ENCODE data around the gene APPL1. TPM values are rescaled to one million over a fixed set of nuclear protein-coding genes. Genes with fewer than 3 reads are reported as not detected.

Gene APPL1
- total and polyA plus RNA-seq, 9 of the 15 experiments (the other 6 are each of a cell fraction or from before 2014, with no cell fraction given), result 2.8 to 12.3 (median 7.1) TPM

DNA sequence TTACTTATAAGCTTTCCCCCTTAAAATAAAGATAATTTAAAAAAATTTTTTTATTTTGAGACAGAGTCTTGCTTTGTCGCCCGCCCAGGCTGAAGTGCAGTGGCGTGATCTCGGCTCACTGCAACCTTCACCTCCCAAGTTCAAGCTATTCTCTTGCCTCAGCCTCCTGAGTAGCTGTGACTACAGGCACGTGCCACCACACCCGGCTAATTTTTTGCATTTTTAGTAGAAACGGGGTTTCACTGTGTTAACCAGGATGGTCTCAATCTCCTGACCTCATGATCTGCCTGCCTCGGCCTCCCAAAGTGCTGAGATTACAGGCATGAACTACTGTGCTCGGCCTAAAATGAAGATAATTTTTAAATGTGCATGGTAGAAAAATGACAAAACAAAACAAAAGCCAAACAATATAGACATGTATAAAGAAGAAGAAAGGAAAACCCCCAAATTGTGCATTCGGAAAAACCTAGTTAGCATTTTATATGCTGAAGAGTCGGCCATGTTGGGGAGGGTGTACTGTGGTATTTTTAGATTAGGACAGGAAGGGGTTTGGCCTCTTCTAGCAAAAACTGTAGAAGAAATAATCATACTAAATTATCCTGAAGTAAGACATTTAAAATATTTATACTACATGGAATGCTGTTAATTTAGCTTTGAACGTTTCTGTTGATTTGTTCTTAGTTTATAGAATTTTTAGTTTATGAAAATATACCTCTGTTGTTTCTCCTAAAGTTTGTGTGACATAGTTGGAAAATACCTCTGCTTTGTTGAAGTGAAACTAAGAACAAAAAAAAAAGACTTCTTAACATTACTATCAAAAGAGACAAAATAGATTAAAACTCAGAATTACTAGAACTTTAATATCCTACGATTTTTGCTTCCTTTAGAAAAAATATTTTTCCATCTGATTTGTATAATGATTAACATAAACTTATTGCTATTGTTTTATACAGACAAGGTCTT, 7.4 kb downstream of the APPL1 start:
- H3K9me1 ChIP-seq (ENCODE audit: control insufficient read depth, insufficient read depth, low read length), result no peaks in the 10 kb centered on the region
- peaks cover 2% of the 10 kb centered on the region; the same call in 1 of the 3 replicates for H3K79me2 ChIP-seq (ENCODE audit: control insufficient read depth, insufficient read depth, low read length)
- POLR2A ChIA-PET, result interaction anchor here (1.0 to 1.5 kb wide), 2 partner anchors 12 to 38 kb away, joined by 3 read pairs; no protein-coding TSS in a partner anchor
- no peak for ATAC-seq
- in situ Hi-C loops (cut with MboI), result no loop called here
- TF ChIP-seq, protein P1, sequence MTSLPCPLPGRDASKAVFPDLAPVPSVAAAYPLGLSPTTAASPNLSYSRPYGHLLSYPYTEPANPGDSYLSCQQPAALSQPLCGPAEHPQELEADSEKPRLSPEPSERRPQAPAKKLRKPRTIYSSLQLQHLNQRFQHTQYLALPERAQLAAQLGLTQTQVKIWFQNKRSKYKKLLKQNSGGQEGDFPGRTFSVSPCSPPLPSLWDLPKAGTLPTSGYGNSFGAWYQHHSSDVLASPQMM (CRISPR knock-in tag; IDR thresholded peaks at IDR 0.05), result no peak
- TF ChIP-seq YY1 (IDR thresholded peaks at IDR 0.05; ENCODE audit: borderline replicate concordance in 1 of 3, control insufficient read depth in 1 of 3, extremely low read depth in 1 of 3, insufficient read depth in 3 of 3, insufficient read length in 1 of 3, insufficient replicate concordance in 2 of 3, low read depth in 1 of 3, low read length in 2 of 3), result peak in 1 of 3 experiments; percentile 49
- no peak for FAIRE-seq
- no TSS peak for BruUV-seq (replicated peaks)
- no peak overlapping the region for H2AFZ ChIP-seq (ENCODE audit: low read depth, low read length)
- peaks cover 8% of the 10 kb centered on the region; the same call in 2 of the 3 replicates for H3K36me3 ChIP-seq (ENCODE audit: control insufficient read depth, insufficient read depth, low read length)
- intact Hi-C loops (cut with micrococcal nuclease), result no loop called here
- no peaks in the 10 kb centered on the region; the same call in 1 of the 2 replicates for H3K9me3 ChIP-seq (replicated peaks; ENCODE audit: control insufficient read depth, insufficient read depth, low read depth, low read length)
- WGBS (ENCODE audit: insufficient coverage, low coverage, missing lambda C conversion rate), result 75% methylated on average over 12 of the region's 13 CpGs
- H3K27me3 ChIP-seq (ENCODE audit: control insufficient read depth in 2 of 2, insufficient read depth in 2 of 2, low read length in 2 of 2), result no peaks in the 10 kb centered on the region
- no peak overlapping the region for H3K4me2 ChIP-seq (ENCODE audit: insufficient read depth, low read length)
- H3K27ac ChIP-seq (ENCODE audit: extremely low read depth, low read depth, low read length), result no peak overlapping the region
- H3K4me1 ChIP-seq (replicated peaks in 1 of 2; ENCODE audit: control insufficient read depth in 2 of 2, insufficient read depth in 2 of 2, low read length in 2 of 2), result no peaks in the 10 kb centered on the region
- H3K9ac ChIP-seq (ENCODE audit: insufficient read depth in 1 of 2, low read depth in 2 of 2, low read length in 2 of 2), result no peak overlapping the region
- 0 out of 2 replicates have a peak, but pooled peaks cover 4% of the 10 kb centered on the region for H4K20me1 ChIP-seq (replicated peaks; ENCODE audit: control insufficient read depth, insufficient read depth, low read length)
- CTCF ChIA-PET (ENCODE audit: low intra/inter-chr PET ratio), result no interaction called here
- H3K4me3 ChIP-seq, result no peak overlapping the region
- no peak for DNase-seq (ENCODE audit: extremely low read depth in 1 of 4, low spot score in 3 of 4)

Data from K562 (cell line).